GM23338 (cell line): ENCODE measurements around the gene SRGAP3. TPM values are rescaled to one million over a fixed set of nuclear protein-coding genes. Genes with fewer than 3 reads are reported as not detected.

Experiments used
- ATAC-seq: fragments of 200-7000 bp; cut with Tn5 transposase; 3 replicates; pipeline ENCODE4 v1.9.1; 2020
- DNase-seq: peaks from one replicate; pipeline ENCODE4 v3.0.0-alpha.2; 2015; ENCODE audit warnings: low spot score
- H2AFZ ChIP-seq: fragments of 200-600 bp; sonication (generic); 2 replicates; pipeline ENCODE4 v1.8.0; 2016; ENCODE audit warnings: antibody characterized with exemption, mild to moderate bottlenecking, moderate library complexity
- H3F3A ChIP-seq: fragments of 200-600 bp; sonication (generic); replicated peaks from 2 replicates; pipeline ENCODE4 v1.8.0; 2017; ENCODE audit warnings: antibody characterized with exemption, mixed run types, low read depth
- H3K27ac ChIP-seq: fragments of 200-600 bp; sonication (generic); 2 replicates; pipeline ENCODE4 v1.6.1; 2016; ENCODE audit warnings: low read depth
- H3K27me3 ChIP-seq: fragments of 200-600 bp; sonication (generic); 2 replicates; pipeline ENCODE4 v1.8.0; 2016; ENCODE audit warnings: mild to moderate bottlenecking, mixed run types, moderate library complexity; ENCODE audit not compliant: insufficient read depth
- H3K36me3 ChIP-seq: fragments of 200-600 bp; sonication (generic); 2 replicates; pipeline ENCODE4 v1.8.0; 2016; ENCODE audit warnings: mild to moderate bottlenecking; ENCODE audit not compliant: insufficient read depth
- H3K4me1 ChIP-seq: fragments of 200-600 bp; sonication (generic); 2 replicates; pipeline ENCODE4 v1.8.0; 2016; ENCODE audit warnings: mild to moderate bottlenecking, moderate library complexity; ENCODE audit not compliant: insufficient read depth
- H3K4me2 ChIP-seq: fragments of 200-600 bp; sonication (generic); 2 replicates; pipeline ENCODE4 v1.7.1; 2017; ENCODE audit warnings: mixed run types
- H3K4me3 ChIP-seq: fragments of 200-600 bp; sonication (generic); 2 replicates; pipeline ENCODE4 v1.6.1; 2016; ENCODE audit warnings: mixed run types
- H3K79me2 ChIP-seq: fragments of 200-600 bp; sonication (generic); replicated peaks from 2 replicates; pipeline ENCODE4 v1.8.0; 2017; ENCODE audit warnings: mild to moderate bottlenecking; ENCODE audit not compliant: insufficient read depth
- H3K9me2 ChIP-seq: fragments of 200-600 bp; sonication (generic); 2 replicates; pipeline ENCODE4 v1.8.0; 2017; ENCODE audit not compliant: insufficient read depth
- H4K20me1 ChIP-seq: fragments of 200-600 bp; sonication (generic); replicated peaks from 2 replicates; pipeline ENCODE4 v1.8.0; 2017; ENCODE audit warnings: mild to moderate bottlenecking; ENCODE audit not compliant: insufficient read depth
- H3K27ac Mint-ChIP-seq: 2 replicates; pipeline ENCODE4 v1.8.0; 2020; ENCODE audit warnings: inconsistent platforms, mild to moderate bottlenecking, moderate library complexity, mixed read lengths
- H3K27me3 Mint-ChIP-seq: 3 replicates; pipeline ENCODE4 v1.8.0; 2022; ENCODE audit warnings: low read depth, mild to moderate bottlenecking, moderate library complexity, mixed read lengths, inconsistent platforms; ENCODE audit not compliant: insufficient read depth, poor library complexity
- H3K36me3 Mint-ChIP-seq: 3 replicates; pipeline ENCODE4 v1.8.0; 2021; ENCODE audit warnings: low read depth, mild to moderate bottlenecking, inconsistent platforms, moderate library complexity, mixed read lengths
- H3K4me1 Mint-ChIP-seq: 3 replicates; pipeline ENCODE4 v1.8.0; 2020; ENCODE audit warnings: mild to moderate bottlenecking, inconsistent platforms, mixed read lengths
- H3K4me3 Mint-ChIP-seq: 3 replicates; pipeline ENCODE4 v1.8.0; 2021; ENCODE audit warnings: moderate library complexity, mild to moderate bottlenecking, inconsistent platforms, mixed read lengths
- H3K9me3 Mint-ChIP-seq: 3 replicates; pipeline ENCODE4 v1.8.0; 2020; ENCODE audit warnings: moderate library complexity, mild to moderate bottlenecking, inconsistent platforms, mixed read lengths
- CREB1 ChIP-seq: fragments of 250-450 bp; sonication (Bioruptor Pico); IDR thresholded peaks from 2 replicates; pipeline ENCODE4 v1.5.0; 2020; ENCODE audit warnings: low read depth, mild to moderate bottlenecking, moderate library complexity
- CTCF ChIP-seq, 2 experiments: fragments of 200-600 bp in 1 of 2; sonication (generic) in 1 of 2; conservative IDR thresholded peaks; 2 replicates each; pipeline versions ENCODE4 v1.5.1 to v1.6.1; 2016 to 2017; ENCODE audit warnings: antibody characterized with exemption in 2 of 2, low read depth in 2 of 2, mild to moderate bottlenecking in 2 of 2, moderate library complexity in 1 of 2
- JUNB ChIP-seq: IDR thresholded peaks from one replicate; pipeline ENCODE4 v1.6.1; 2016; ENCODE audit warnings: antibody characterized with exemption; ENCODE audit not compliant: unreplicated experiment
- REST ChIP-seq: IDR thresholded peaks from one replicate; pipeline ENCODE4 v1.6.1; 2018; ENCODE audit warnings: antibody characterized with exemption; ENCODE audit not compliant: unreplicated experiment
- STAT1 ChIP-seq: IDR thresholded peaks from one replicate; pipeline ENCODE4 v1.6.1; 2016; ENCODE audit warnings: antibody characterized with exemption; ENCODE audit not compliant: unreplicated experiment
- ZNF462 ChIP-seq: fragments of 250-450 bp; sonication (Bioruptor Pico); IDR thresholded peaks from 2 replicates; pipeline ENCODE4 v1.5.0; 2020; ENCODE audit warnings: mild to moderate bottlenecking, moderate library complexity
- polyA plus RNA-seq: library from polyadenylated mRNA; unstranded; fragments of >200 nt; fragmentation: Nextera tagmentation; extraction: Ambion mirVana; gene quantifications from 2 replicates; pipeline ENCODE4 v1.2.1, GENCODE V29; 2016
- total RNA-seq: library from RNA; depleted of rRNA; stranded (reverse); fragments of >200 nt; shearing (Covaris generic); gene quantifications from 2 replicates; pipeline ENCODE4 v1.2.3, GENCODE V29; 2014

Gene SRGAP3
- total and polyA plus RNA-seq, 2 experiments from 2014 or later: 6.4 to 9.4 TPM

GRCh38 chr3:8980756-8981257 is 268.6 kb downstream of the SRGAP3 start:
- Histone ChIP-seq H3F3A (no peaks in the 10 kb centered on the region), H3K79me2 (no peaks in the 10 kb centered on the region), H3K27me3 (no peaks in the 10 kb centered on the region), H4K20me1 (no peaks in the 10 kb centered on the region), H3K4me3 (no peak overlapping the region), H3K4me2 (no peak overlapping the region), H3K4me1 (no peaks in the 10 kb centered on the region), H3K9me2 (peaks cover 10% of the 10 kb centered on the region; the same call in 1 of the 2 replicates), H3K27ac (no peak overlapping the region), H2AFZ (no peak overlapping the region), H3K36me3 (no peaks in the 10 kb centered on the region)
- no peak overlapping the region for H3K27ac Mint-ChIP-seq
- no peaks in the 10 kb centered on the region for H3K36me3 Mint-ChIP-seq
- no peak overlapping the region for H3K4me3 Mint-ChIP-seq
- H3K4me1 Mint-ChIP-seq: peaks cover under 1% of the 10 kb centered on the region; the same call in 1 of the 3 replicates
- DNase-seq (no peak), ATAC-seq (no peak)
- TF ChIP-seq ZNF462 (no peak), CTCF (conservative IDR thresholded peaks at IDR 0.05; ENCODE audit: low read depth in 2 of 2) (no peak), JUNB (no peak), REST (no peak), CREB1 (CRISPR knock-in tag) (no peak), STAT1 (no peak)
- peaks cover 3% of the 10 kb centered on the region; the same call in 2 of the 3 replicates for H3K9me3 Mint-ChIP-seq
- H3K27me3 Mint-ChIP-seq: peaks cover 6% of the 10 kb centered on the region
